H9 (cell line): Measurements from ENCODE around the gene TTC7B. TPM values are rescaled to one million over a fixed set of nuclear protein-coding genes. Genes with fewer than 3 reads are reported as not detected.

Source experiments
- DNase-seq: peaks from one replicate; pipeline ENCODE4 v3.0.0-alpha.2; 2017
- H2AFZ ChIP-seq: one replicate; pipeline ENCODE4 v1.6.1; 2013; ENCODE audit warnings: mild to moderate bottlenecking, low read length, control low read depth, moderate library complexity
- H2AK5ac ChIP-seq: 2 replicates; pipeline ENCODE4 v1.6.1; 2013; ENCODE audit warnings: low read length, control low read depth, mixed read lengths; ENCODE audit not compliant: insufficient read length
- H2BK120ac ChIP-seq: one replicate; pipeline ENCODE4 v1.6.1; 2013; ENCODE audit warnings: low read depth, mild to moderate bottlenecking, low read length, control low read depth, inconsistent platforms; ENCODE audit not compliant: poor library complexity, severe bottlenecking
- H2BK12ac ChIP-seq: 2 replicates; pipeline ENCODE4 v1.6.1; 2013; ENCODE audit warnings: low read length, control low read depth, mixed read lengths, low read depth; ENCODE audit not compliant: insufficient read length
- H2BK15ac ChIP-seq: 2 replicates; pipeline ENCODE4 v1.6.1; 2013; ENCODE audit warnings: low read depth, low read length, control low read depth
- H2BK20ac ChIP-seq: one replicate; pipeline ENCODE4 v1.6.1; 2013; ENCODE audit warnings: low read depth, mild to moderate bottlenecking, low read length, control low read depth, inconsistent platforms; ENCODE audit not compliant: poor library complexity, severe bottlenecking
- H2BK5ac ChIP-seq: 2 replicates; pipeline ENCODE4 v1.6.1; 2013; ENCODE audit warnings: low read length, control low read depth, mixed read lengths; ENCODE audit not compliant: insufficient read length
- H3K14ac ChIP-seq: 2 replicates; pipeline ENCODE4 v1.6.1; 2013; ENCODE audit warnings: low read length, control low read depth; ENCODE audit not compliant: insufficient read depth
- H3K18ac ChIP-seq: 2 replicates; pipeline ENCODE4 v1.6.1; 2013; ENCODE audit warnings: low read depth, mild to moderate bottlenecking, mixed read lengths, low read length, control low read depth; ENCODE audit not compliant: insufficient read length
- H3K23ac ChIP-seq: 2 replicates; pipeline ENCODE4 v1.6.1; 2013; ENCODE audit warnings: low read length, control low read depth, mixed read lengths, low read depth; ENCODE audit not compliant: insufficient read length
- H3K23me2 ChIP-seq: 2 replicates; pipeline ENCODE4 v1.6.1; 2013; ENCODE audit warnings: low read depth, mild to moderate bottlenecking, mixed read lengths, low read length, control low read depth; ENCODE audit not compliant: insufficient read length, poor library complexity, severe bottlenecking
- H3K27ac ChIP-seq: 2 replicates; pipeline ENCODE4 v1.5.1; 2013; ENCODE audit warnings: low read length, control low read depth, mixed read lengths, low read depth; ENCODE audit not compliant: insufficient read length
- H3K27me3 ChIP-seq: 2 replicates; pipeline ENCODE4 v1.6.1; 2013; ENCODE audit warnings: low read length, control low read depth, inconsistent platforms; ENCODE audit not compliant: insufficient read depth
- H3K4ac ChIP-seq: 2 replicates; pipeline ENCODE4 v1.6.1; 2013; ENCODE audit warnings: low read depth, mild to moderate bottlenecking, control low read depth, inconsistent platforms, low read length, moderate library complexity
- H3K4me1 ChIP-seq: 2 replicates; pipeline ENCODE4 v1.6.1; 2013; ENCODE audit warnings: low read length, control low read depth, inconsistent platforms; ENCODE audit not compliant: insufficient read depth
- H3K4me2 ChIP-seq: 2 replicates; pipeline ENCODE4 v1.6.1; 2013; ENCODE audit warnings: low read length, control low read depth, mixed read lengths; ENCODE audit not compliant: insufficient read length, insufficient read depth
- H3K56ac ChIP-seq: 2 replicates; pipeline ENCODE4 v1.6.1; 2013; ENCODE audit warnings: low read depth, mild to moderate bottlenecking, mixed read lengths, low read length, control low read depth; ENCODE audit not compliant: insufficient read length
- H3K79me1 ChIP-seq: 2 replicates; pipeline ENCODE4 v1.6.1; 2013; ENCODE audit warnings: low read depth, mild to moderate bottlenecking, moderate library complexity, low read length, control low read depth, inconsistent platforms; ENCODE audit not compliant: insufficient read depth, poor library complexity, severe bottlenecking
- H3K79me2 ChIP-seq: 2 replicates; pipeline ENCODE4 v1.6.1; 2013; ENCODE audit warnings: low read length, control low read depth, inconsistent platforms; ENCODE audit not compliant: insufficient read depth
- H3K9ac ChIP-seq: 2 replicates; pipeline ENCODE4 v1.6.1; 2013; ENCODE audit warnings: low read length, control low read depth, mixed read lengths; ENCODE audit not compliant: insufficient read length; ENCODE audit errors: extremely low read depth
- H3K9me3 ChIP-seq: one replicate; pipeline ENCODE4 v1.6.1; 2013; ENCODE audit warnings: low read depth, low read length, inconsistent platforms; ENCODE audit not compliant: control insufficient read depth
- H3T11ph ChIP-seq: one replicate; pipeline ENCODE4 v1.6.1; 2013; ENCODE audit warnings: mild to moderate bottlenecking, low read length, control low read depth, inconsistent platforms
- H4K20me1 ChIP-seq: one replicate; pipeline ENCODE4 v1.6.1; 2013; ENCODE audit not compliant: control insufficient read depth, insufficient read length, insufficient read depth
- H4K5ac ChIP-seq: 2 replicates; pipeline ENCODE4 v1.6.1; 2013; ENCODE audit warnings: low read depth, mild to moderate bottlenecking, mixed read lengths, low read length, control low read depth; ENCODE audit not compliant: insufficient read length
- H4K8ac ChIP-seq: replicated peaks from 2 replicates; pipeline ENCODE4 v1.6.1; 2013; ENCODE audit warnings: low read length, control low read depth, mixed read lengths, low read depth; ENCODE audit not compliant: insufficient read length
- H4K91ac ChIP-seq: 2 replicates; pipeline ENCODE4 v1.6.1; 2013; ENCODE audit warnings: low read depth, mild to moderate bottlenecking, moderate library complexity, mixed read lengths, low read length, control low read depth; ENCODE audit not compliant: insufficient read length
- H3K27ac Mint-ChIP-seq, 3 experiments: 2 replicates in 2 of 3; 3 replicates in 1 of 3; pipeline ENCODE4 v1.8.0; 2020 to 2021; ENCODE audit warnings: mixed read lengths in 3 of 3, mild to moderate bottlenecking in 1 of 3, moderate library complexity in 1 of 3
- H3K27me3 Mint-ChIP-seq: 2 replicates; pipeline ENCODE4 v1.8.0; 2021; ENCODE audit warnings: low read depth, mild to moderate bottlenecking, moderate library complexity, mixed read lengths
- H3K36me3 Mint-ChIP-seq, 3 experiments: 2 replicates in 2 of 3; 3 replicates in 1 of 3; pipeline ENCODE4 v1.8.0; 2020 to 2021; ENCODE audit warnings: low read depth in 3 of 3, mixed read lengths in 3 of 3; ENCODE audit not compliant: insufficient read depth in 1 of 3
- H3K4me1 Mint-ChIP-seq, 2 experiments: 2 replicates each; pipeline ENCODE4 v1.8.0; 2020; ENCODE audit warnings: mixed read lengths in 2 of 2
- H3K4me3 Mint-ChIP-seq, 2 experiments: 2 replicates in 1 of 2; 3 replicates in 1 of 2; pipeline ENCODE4 v1.8.0; 2020 to 2021; ENCODE audit warnings: mild to moderate bottlenecking in 2 of 2, mixed read lengths in 2 of 2, moderate library complexity in 1 of 2
- H3K9me3 Mint-ChIP-seq, 2 experiments: 2 replicates in 1 of 2; 3 replicates in 1 of 2; pipeline ENCODE4 v1.8.0; 2020; ENCODE audit warnings: mild to moderate bottlenecking in 2 of 2, mixed read lengths in 2 of 2, moderate library complexity in 1 of 2
- WGBS: extraction: QIAGEN DNeasy Blood & Tissue Kit; methylation state at CpG from one replicate; pipeline ENCODE4 v1.1.7; 2013; ENCODE audit warnings: missing lambda C conversion rate, low lambda C conversion rate, mixed read lengths; ENCODE audit not compliant: insufficient read length; ENCODE audit errors: extremely low coverage; 5-methylcytosine and 5-hydroxymethylcytosine counted together
- total RNA-seq: library from RNA; stranded (reverse); gene quantifications from 2 replicates; pipeline ENCODE4 v1.2.1, GENCODE V29; 2021
- TF ChIP-seq, protein P1 (sequence below): fragments of 200-600 bp; sonication (generic); conservative IDR thresholded peaks from 3 replicates; pipeline ENCODE4 v1.8.0; 2021; ENCODE audit warnings: antibody characterized with exemption, mild to moderate bottlenecking

TTC7B gene
- total RNA-seq, 1 experiment from 2014 or later, result 33.7 TPM

DNA sequence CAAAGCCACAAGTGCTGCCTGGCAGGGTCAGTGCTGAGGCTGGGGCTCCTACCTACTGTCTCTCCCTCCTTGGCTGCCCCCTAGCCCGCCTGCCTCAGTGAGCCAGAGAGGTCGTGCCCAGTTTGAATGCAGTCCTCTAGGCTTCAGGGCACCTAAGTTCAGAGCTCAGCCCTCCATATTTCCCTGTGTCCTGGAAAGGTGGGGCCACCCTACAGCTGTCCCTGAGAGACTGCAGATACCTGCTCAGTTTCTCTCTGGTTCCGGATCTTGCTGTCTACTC lies 276.8 kb downstream of the TTC7B start:
- no peak for DNase-seq
- TF ChIP-seq, protein P1, sequence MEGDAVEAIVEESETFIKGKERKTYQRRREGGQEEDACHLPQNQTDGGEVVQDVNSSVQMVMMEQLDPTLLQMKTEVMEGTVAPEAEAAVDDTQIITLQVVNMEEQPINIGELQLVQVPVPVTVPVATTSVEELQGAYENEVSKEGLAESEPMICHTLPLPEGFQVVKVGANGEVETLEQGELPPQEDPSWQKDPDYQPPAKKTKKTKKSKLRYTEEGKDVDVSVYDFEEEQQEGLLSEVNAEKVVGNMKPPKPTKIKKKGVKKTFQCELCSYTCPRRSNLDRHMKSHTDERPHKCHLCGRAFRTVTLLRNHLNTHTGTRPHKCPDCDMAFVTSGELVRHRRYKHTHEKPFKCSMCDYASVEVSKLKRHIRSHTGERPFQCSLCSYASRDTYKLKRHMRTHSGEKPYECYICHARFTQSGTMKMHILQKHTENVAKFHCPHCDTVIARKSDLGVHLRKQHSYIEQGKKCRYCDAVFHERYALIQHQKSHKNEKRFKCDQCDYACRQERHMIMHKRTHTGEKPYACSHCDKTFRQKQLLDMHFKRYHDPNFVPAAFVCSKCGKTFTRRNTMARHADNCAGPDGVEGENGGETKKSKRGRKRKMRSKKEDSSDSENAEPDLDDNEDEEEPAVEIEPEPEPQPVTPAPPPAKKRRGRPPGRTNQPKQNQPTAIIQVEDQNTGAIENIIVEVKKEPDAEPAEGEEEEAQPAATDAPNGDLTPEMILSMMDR, result no peak
- Histone ChIP-seq H3K79me1 (no peaks in the 10 kb centered on the region), H4K5ac (no peak overlapping the region), H3K56ac (no peak overlapping the region), H3K14ac (no peak overlapping the region), H4K8ac (no peak overlapping the region), H4K20me1 (no peaks in the 10 kb centered on the region), H2BK5ac (no peak overlapping the region), H3K18ac (no peak overlapping the region), H3K9me3 (no peaks in the 10 kb centered on the region), H3K4me1 (no peaks in the 10 kb centered on the region), H2AFZ (no peak overlapping the region), H2BK15ac (no peak overlapping the region), H3K9ac (no peak overlapping the region), H4K91ac (no peak overlapping the region), H3K79me2 (no peaks in the 10 kb centered on the region), H2BK12ac (no peak overlapping the region), H3K23ac (no peak overlapping the region), H3K23me2 (no peaks in the 10 kb centered on the region), H3T11ph (no peak overlapping the region), H2AK5ac (no peak overlapping the region), H2BK20ac (no peak overlapping the region), H3K4me2 (no peak overlapping the region), H2BK120ac (no peak overlapping the region), H3K4ac (no peak overlapping the region), H3K27ac (no peak overlapping the region), H3K27me3 (no peaks in the 10 kb centered on the region)
- Mint-ChIP-seq H3K4me3 (no peak overlapping the region), H3K9me3 (no peaks in the 10 kb centered on the region), H3K4me1 (peaks cover 15 to 23% of the 10 kb centered on the region in 2 experiments), H3K27ac (peak overlapping the region in 1 of 3 experiments; percentile 45; a peak in 2 of 7 replicates), H3K36me3 (peaks cover 0 to 1% (median 0%) of the 10 kb centered on the region in 3 experiments; a peak in 1 of 7 replicates), H3K27me3 (peaks cover 2% of the 10 kb centered on the region; the same call in 1 of the 2 replicates)
- WGBS, result no CpG with 5 or more reads among the region's 3 CpGs
